H9 (cell line): ENCODE measurements around the gene NT5DC4. TPM values are rescaled to one million over a fixed set of nuclear protein-coding genes. Genes with fewer than 3 reads are reported as not detected.
A peak's percentile ranks its signal among the peaks of the same experiment; 100 is the strongest.

Experiments used
- DNase-seq: peaks from one replicate; pipeline ENCODE4 v3.0.0-alpha.2; 2017
- H2AFZ ChIP-seq: one replicate; pipeline ENCODE4 v1.6.1; 2013; ENCODE audit warnings: mild to moderate bottlenecking, low read length, control low read depth, moderate library complexity
- H2AK5ac ChIP-seq: 2 replicates; pipeline ENCODE4 v1.6.1; 2013; ENCODE audit warnings: low read length, control low read depth, mixed read lengths; ENCODE audit not compliant: insufficient read length
- H2BK120ac ChIP-seq: one replicate; pipeline ENCODE4 v1.6.1; 2013; ENCODE audit warnings: low read depth, mild to moderate bottlenecking, low read length, control low read depth, inconsistent platforms; ENCODE audit not compliant: poor library complexity, severe bottlenecking
- H2BK12ac ChIP-seq: 2 replicates; pipeline ENCODE4 v1.6.1; 2013; ENCODE audit warnings: low read length, control low read depth, mixed read lengths, low read depth; ENCODE audit not compliant: insufficient read length
- H2BK15ac ChIP-seq: 2 replicates; pipeline ENCODE4 v1.6.1; 2013; ENCODE audit warnings: low read depth, low read length, control low read depth
- H2BK20ac ChIP-seq: one replicate; pipeline ENCODE4 v1.6.1; 2013; ENCODE audit warnings: low read depth, mild to moderate bottlenecking, low read length, control low read depth, inconsistent platforms; ENCODE audit not compliant: poor library complexity, severe bottlenecking
- H2BK5ac ChIP-seq: 2 replicates; pipeline ENCODE4 v1.6.1; 2013; ENCODE audit warnings: low read length, control low read depth, mixed read lengths; ENCODE audit not compliant: insufficient read length
- H3K14ac ChIP-seq: 2 replicates; pipeline ENCODE4 v1.6.1; 2013; ENCODE audit warnings: low read length, control low read depth; ENCODE audit not compliant: insufficient read depth
- H3K18ac ChIP-seq: 2 replicates; pipeline ENCODE4 v1.6.1; 2013; ENCODE audit warnings: low read depth, mild to moderate bottlenecking, mixed read lengths, low read length, control low read depth; ENCODE audit not compliant: insufficient read length
- H3K23ac ChIP-seq: 2 replicates; pipeline ENCODE4 v1.6.1; 2013; ENCODE audit warnings: low read length, control low read depth, mixed read lengths, low read depth; ENCODE audit not compliant: insufficient read length
- H3K23me2 ChIP-seq: 2 replicates; pipeline ENCODE4 v1.6.1; 2013; ENCODE audit warnings: low read depth, mild to moderate bottlenecking, mixed read lengths, low read length, control low read depth; ENCODE audit not compliant: insufficient read length, poor library complexity, severe bottlenecking
- H3K27ac ChIP-seq: 2 replicates; pipeline ENCODE4 v1.5.1; 2013; ENCODE audit warnings: low read length, control low read depth, mixed read lengths, low read depth; ENCODE audit not compliant: insufficient read length
- H3K27me3 ChIP-seq: 2 replicates; pipeline ENCODE4 v1.6.1; 2013; ENCODE audit warnings: low read length, control low read depth, inconsistent platforms; ENCODE audit not compliant: insufficient read depth
- H3K4ac ChIP-seq: 2 replicates; pipeline ENCODE4 v1.6.1; 2013; ENCODE audit warnings: low read depth, mild to moderate bottlenecking, control low read depth, inconsistent platforms, low read length, moderate library complexity
- H3K4me1 ChIP-seq: 2 replicates; pipeline ENCODE4 v1.6.1; 2013; ENCODE audit warnings: low read length, control low read depth, inconsistent platforms; ENCODE audit not compliant: insufficient read depth
- H3K4me2 ChIP-seq: 2 replicates; pipeline ENCODE4 v1.6.1; 2013; ENCODE audit warnings: low read length, control low read depth, mixed read lengths; ENCODE audit not compliant: insufficient read length, insufficient read depth
- H3K56ac ChIP-seq: 2 replicates; pipeline ENCODE4 v1.6.1; 2013; ENCODE audit warnings: low read depth, mild to moderate bottlenecking, mixed read lengths, low read length, control low read depth; ENCODE audit not compliant: insufficient read length
- H3K79me1 ChIP-seq: 2 replicates; pipeline ENCODE4 v1.6.1; 2013; ENCODE audit warnings: low read depth, mild to moderate bottlenecking, moderate library complexity, low read length, control low read depth, inconsistent platforms; ENCODE audit not compliant: insufficient read depth, poor library complexity, severe bottlenecking
- H3K79me2 ChIP-seq: 2 replicates; pipeline ENCODE4 v1.6.1; 2013; ENCODE audit warnings: low read length, control low read depth, inconsistent platforms; ENCODE audit not compliant: insufficient read depth
- H3K9ac ChIP-seq: 2 replicates; pipeline ENCODE4 v1.6.1; 2013; ENCODE audit warnings: low read length, control low read depth, mixed read lengths; ENCODE audit not compliant: insufficient read length; ENCODE audit errors: extremely low read depth
- H3K9me3 ChIP-seq: one replicate; pipeline ENCODE4 v1.6.1; 2013; ENCODE audit warnings: low read depth, low read length, inconsistent platforms; ENCODE audit not compliant: control insufficient read depth
- H3T11ph ChIP-seq: one replicate; pipeline ENCODE4 v1.6.1; 2013; ENCODE audit warnings: mild to moderate bottlenecking, low read length, control low read depth, inconsistent platforms
- H4K20me1 ChIP-seq: one replicate; pipeline ENCODE4 v1.6.1; 2013; ENCODE audit not compliant: control insufficient read depth, insufficient read length, insufficient read depth
- H4K5ac ChIP-seq: 2 replicates; pipeline ENCODE4 v1.6.1; 2013; ENCODE audit warnings: low read depth, mild to moderate bottlenecking, mixed read lengths, low read length, control low read depth; ENCODE audit not compliant: insufficient read length
- H4K8ac ChIP-seq: replicated peaks from 2 replicates; pipeline ENCODE4 v1.6.1; 2013; ENCODE audit warnings: low read length, control low read depth, mixed read lengths, low read depth; ENCODE audit not compliant: insufficient read length
- H4K91ac ChIP-seq: 2 replicates; pipeline ENCODE4 v1.6.1; 2013; ENCODE audit warnings: low read depth, mild to moderate bottlenecking, moderate library complexity, mixed read lengths, low read length, control low read depth; ENCODE audit not compliant: insufficient read length
- H3K27ac Mint-ChIP-seq, 3 experiments: 2 replicates in 2 of 3; 3 replicates in 1 of 3; pipeline ENCODE4 v1.8.0; 2020 to 2021; ENCODE audit warnings: mixed read lengths in 3 of 3, mild to moderate bottlenecking in 1 of 3, moderate library complexity in 1 of 3
- H3K27me3 Mint-ChIP-seq: 2 replicates; pipeline ENCODE4 v1.8.0; 2021; ENCODE audit warnings: low read depth, mild to moderate bottlenecking, moderate library complexity, mixed read lengths
- H3K36me3 Mint-ChIP-seq, 3 experiments: 2 replicates in 2 of 3; 3 replicates in 1 of 3; pipeline ENCODE4 v1.8.0; 2020 to 2021; ENCODE audit warnings: low read depth in 3 of 3, mixed read lengths in 3 of 3; ENCODE audit not compliant: insufficient read depth in 1 of 3
- H3K4me1 Mint-ChIP-seq, 2 experiments: 2 replicates each; pipeline ENCODE4 v1.8.0; 2020; ENCODE audit warnings: mixed read lengths in 2 of 2
- H3K4me3 Mint-ChIP-seq, 2 experiments: 2 replicates in 1 of 2; 3 replicates in 1 of 2; pipeline ENCODE4 v1.8.0; 2020 to 2021; ENCODE audit warnings: mild to moderate bottlenecking in 2 of 2, mixed read lengths in 2 of 2, moderate library complexity in 1 of 2
- H3K9me3 Mint-ChIP-seq, 2 experiments: 2 replicates in 1 of 2; 3 replicates in 1 of 2; pipeline ENCODE4 v1.8.0; 2020; ENCODE audit warnings: mild to moderate bottlenecking in 2 of 2, mixed read lengths in 2 of 2, moderate library complexity in 1 of 2
- CTCF ChIP-seq: fragments of 200-600 bp; sonication (generic); conservative IDR thresholded peaks from 3 replicates; pipeline ENCODE4 v1.8.0; 2021; ENCODE audit warnings: antibody characterized with exemption, mild to moderate bottlenecking
- WGBS: extraction: QIAGEN DNeasy Blood & Tissue Kit; methylation state at CpG from one replicate; pipeline ENCODE4 v1.1.7; 2013; ENCODE audit warnings: missing lambda C conversion rate, low lambda C conversion rate, mixed read lengths; ENCODE audit not compliant: insufficient read length; ENCODE audit errors: extremely low coverage; 5-methylcytosine and 5-hydroxymethylcytosine counted together
- total RNA-seq: library from RNA; stranded (reverse); gene quantifications from 2 replicates; pipeline ENCODE4 v1.2.1, GENCODE V29; 2021

The NT5DC4 gene
- total RNA-seq, 1 experiment from 2014 or later: not detected

DNA sequence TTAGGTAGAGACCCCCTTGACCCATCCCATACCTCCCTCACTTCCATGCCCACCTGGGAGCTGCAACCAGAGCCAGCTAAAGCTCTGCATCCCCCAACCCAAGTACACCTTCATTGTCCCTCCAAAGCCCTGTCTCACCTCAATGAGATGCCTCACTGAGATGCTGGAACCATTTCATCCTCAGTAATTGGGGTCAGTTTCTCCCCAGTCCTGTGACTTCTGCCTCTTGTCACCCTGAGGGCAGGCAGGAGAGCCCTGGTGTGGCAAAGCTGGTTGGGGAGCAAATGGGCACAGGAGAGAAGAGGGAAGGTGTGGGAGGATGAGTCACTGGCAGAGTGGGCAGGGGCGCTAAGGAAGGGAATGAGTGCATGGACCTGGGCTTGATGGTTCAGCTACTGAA is 27.9 kb upstream of the NT5DC4 start:
- H3K18ac ChIP-seq: peak overlapping the region; percentile 24
- no peak for TF ChIP-seq CTCF
- no peaks in the 10 kb centered on the region for H3K79me1 ChIP-seq
- H4K5ac ChIP-seq: no peak overlapping the region
- Mint-ChIP-seq H3K4me3 (no peak overlapping the region), H3K9me3 (no peaks in the 10 kb centered on the region), H3K36me3 (no peaks in the 10 kb centered on the region), H3K4me1 (peaks cover 8% of the 10 kb centered on the region in 2 experiments), H3K27ac (peak overlapping the region in 1 of 3 experiments; percentile 89; a peak in 2 of 7 replicates), H3K27me3 (no peaks in the 10 kb centered on the region; the same call in 1 of the 2 replicates)
- H3K4ac ChIP-seq: no peak overlapping the region
- H2BK12ac ChIP-seq: no peak overlapping the region
- no peak overlapping the region for H3K23ac ChIP-seq
- no peak overlapping the region for H2BK120ac ChIP-seq
- no peak overlapping the region for H3K14ac ChIP-seq
- no peaks in the 10 kb centered on the region for H3K27me3 ChIP-seq
- H4K8ac ChIP-seq: no peak overlapping the region
- H3K9me3 ChIP-seq: no peaks in the 10 kb centered on the region
- WGBS: no CpG with 5 or more reads among the region's 1 CpG
- H2BK5ac ChIP-seq: no peak overlapping the region
- H2BK20ac ChIP-seq: no peak overlapping the region
- no peak overlapping the region for H3K27ac ChIP-seq
- no peak overlapping the region for H3K56ac ChIP-seq
- H3K79me2 ChIP-seq: no peaks in the 10 kb centered on the region
- no peak overlapping the region for H2AFZ ChIP-seq
- no peak overlapping the region for H3K9ac ChIP-seq
- no peak overlapping the region for H2AK5ac ChIP-seq
- no peak overlapping the region for H4K91ac ChIP-seq
- no peak overlapping the region for H2BK15ac ChIP-seq
- no peak for DNase-seq
- H4K20me1 ChIP-seq: no peaks in the 10 kb centered on the region
- H3T11ph ChIP-seq: no peak overlapping the region
- peaks cover 2% of the 10 kb centered on the region; the same call in 1 of the 2 replicates for H3K4me1 ChIP-seq
- H3K4me2 ChIP-seq: no peak overlapping the region
- H3K23me2 ChIP-seq: no peaks in the 10 kb centered on the region
